ENCODE data around the gene LPCAT1.
A peak's percentile ranks its signal among the peaks of the same experiment; 100 is the strongest.

LPCAT1 gene

DNA sequence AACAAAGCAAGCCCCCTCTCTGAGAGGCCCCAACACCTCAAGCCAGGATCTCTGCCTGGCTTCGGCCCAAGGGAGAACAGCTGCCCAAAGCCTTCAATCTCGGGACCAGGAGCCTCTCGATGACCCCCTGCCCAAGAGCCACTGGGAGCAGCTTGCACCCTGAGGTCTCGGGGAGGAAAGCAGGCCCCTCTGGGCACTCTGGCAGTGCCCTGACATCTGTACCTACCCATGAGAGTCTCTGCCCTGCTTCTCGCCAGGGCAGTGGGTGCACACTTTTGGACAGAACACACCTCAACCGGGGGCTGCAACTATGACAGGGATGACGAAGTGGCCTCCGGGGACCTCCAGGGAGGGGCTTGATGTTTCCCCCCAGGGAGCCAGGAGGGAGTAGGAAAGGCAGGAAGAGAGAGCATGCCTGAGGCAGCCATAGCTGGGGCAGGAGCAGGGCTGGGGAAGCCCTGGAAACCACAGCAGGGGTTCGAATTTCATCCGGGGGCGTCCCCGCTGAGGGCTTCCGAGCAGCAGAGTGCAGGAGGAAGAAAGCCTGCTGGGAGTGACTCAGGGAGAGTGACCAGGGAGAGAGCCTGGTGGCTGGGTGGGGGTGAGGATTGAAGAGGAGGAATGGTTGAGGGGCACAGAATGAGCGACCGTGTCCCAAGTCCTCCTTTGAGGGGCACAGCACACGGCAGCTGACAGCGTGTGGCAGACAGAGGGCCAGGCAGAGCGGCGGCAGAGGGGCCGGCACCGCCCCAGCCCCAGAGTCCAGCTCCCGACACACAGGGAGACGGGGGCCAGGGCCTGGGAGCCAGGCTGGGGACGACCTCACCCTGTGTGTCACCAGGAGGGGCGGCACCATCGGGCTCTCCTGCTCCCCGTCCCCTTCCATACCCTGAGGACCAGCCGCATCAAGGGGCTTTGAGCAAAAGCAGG, 1.8 kb downstream of the LPCAT1 start:
- peak; percentile 17 to 61 for DNase-seq
- no peaks in the 10 kb centered on the region for H3K9me3 ChIP-seq
- no peak overlapping the region for H3K27ac ChIP-seq
- intact Hi-C loops (cut with DNase I; ENCODE audit: low total_unique reads): loop anchor here (10.0 kb wide), 1 partner anchor 113 kb away; no protein-coding TSS in a partner anchor
- peaks cover 0 to 29% (median 22%) of the 10 kb centered on the region in 4 donors for H3K4me1 ChIP-seq
- no peaks in the 10 kb centered on the region for H3K27me3 ChIP-seq
- H3K4me3 ChIP-seq: peak overlapping the region; percentile 65 to 80
- H3K36me3 ChIP-seq: peaks cover 0 to 37% (median 6%) of the 10 kb centered on the region in 3 donors
- no peak for TF ChIP-seq CTCF (IDR thresholded peaks at IDR 0.05)

DNA sequence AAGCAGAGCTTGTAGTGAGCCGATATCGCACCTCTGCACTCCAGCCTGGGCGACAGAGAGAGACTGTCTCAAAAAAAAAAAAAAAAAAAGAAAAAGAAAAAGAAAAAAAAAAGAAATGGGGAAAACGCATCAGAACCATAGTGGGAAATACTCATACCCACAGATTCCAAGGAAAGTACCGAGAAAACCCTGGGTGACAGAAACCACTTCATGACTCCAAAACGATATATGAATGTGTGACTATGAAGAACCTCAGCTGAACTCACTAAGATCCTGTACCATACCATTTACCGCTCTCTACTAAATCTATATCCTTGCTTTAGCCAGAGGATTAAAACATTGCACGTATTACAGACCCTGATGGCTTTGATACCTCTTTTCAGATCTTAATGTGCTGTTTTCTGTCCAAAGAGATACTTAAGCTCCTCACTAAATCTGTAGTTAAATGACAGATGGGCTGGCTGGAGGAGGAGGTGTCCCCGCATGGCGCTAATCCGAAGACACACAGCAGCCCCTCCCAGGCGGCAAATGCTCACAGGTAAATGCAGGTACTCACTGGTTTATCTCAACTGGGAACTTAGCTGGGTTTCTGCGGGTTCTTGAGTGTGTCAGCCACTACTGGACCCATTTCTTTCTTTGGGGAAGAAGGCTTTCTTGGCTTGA, 2.8 kb downstream of the LPCAT1 start:
- Histone ChIP-seq H3K27me3 (no peaks in the 10 kb centered on the region), H3K4me1 (peaks cover 0 to 30% (median 22%) of the 10 kb centered on the region in 4 donors), H3K36me3 (peaks cover 0 to 41% (median 6%) of the 10 kb centered on the region in 3 donors), H3K9me3 (no peaks in the 10 kb centered on the region), H3K27ac (no peak overlapping the region), H3K4me3 (no peak overlapping the region)
- no peak for DNase-seq
- intact Hi-C loops (cut with DNase I; ENCODE audit: low total_unique reads): loop anchor here (10.0 kb wide), 1 partner anchor 114 kb away; no protein-coding TSS in a partner anchor
- TF ChIP-seq CTCF (IDR thresholded peaks at IDR 0.05): no peak

- Histone ChIP-seq H3K4me3 (no peak overlapping the region), H3K27me3 (no peaks in the 10 kb centered on the region), H3K9me3 (no peaks in the 10 kb centered on the region), H3K36me3 (peaks cover 0 to 41% (median 6%) of the 10 kb centered on the region in 3 donors), H3K27ac (no peak overlapping the region), H3K4me1 (peaks cover 0 to 29% (median 22%) of the 10 kb centered on the region in 4 donors)
- intact Hi-C loops (cut with DNase I; ENCODE audit: low total_unique reads): loop anchor here (10.0 kb wide), 2 partner anchors 115 to 175 kb away; partner anchors contain the start of gene CLPTM1L
- DNase-seq: peak; percentile 9 to 49
- no peak for TF ChIP-seq CTCF (IDR thresholded peaks at IDR 0.05)
Observed at GRCh38 chr5:1519631-1520210, 4.0 kb downstream of the LPCAT1 start.

DNA sequence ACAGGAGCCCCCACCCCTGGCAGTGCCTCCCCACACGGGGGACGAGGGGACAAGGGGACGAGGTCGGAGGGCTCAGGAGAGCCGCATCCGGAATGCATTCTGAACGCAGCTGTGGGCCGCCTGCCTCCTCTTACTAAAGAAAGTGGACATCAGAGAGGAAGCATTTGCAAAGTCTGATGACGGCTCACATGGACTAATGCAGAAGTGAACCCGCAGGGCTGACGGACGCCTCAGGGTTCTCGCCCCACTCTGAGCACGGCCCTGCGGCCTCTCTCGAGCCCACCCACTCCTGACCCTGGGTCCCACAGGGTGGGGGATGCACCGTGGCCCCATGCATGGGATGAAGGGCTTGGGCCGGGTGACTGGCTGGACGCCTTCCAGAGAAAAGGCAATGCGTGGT, 5.9 kb downstream of the LPCAT1 start:
- Histone ChIP-seq H3K36me3 (peaks cover 0 to 53% (median 7%) of the 10 kb centered on the region in 3 donors), H3K4me3 (no peak overlapping the region), H3K9me3 (no peaks in the 10 kb centered on the region), H3K27ac (no peak overlapping the region), H3K4me1 (peaks cover 0 to 21% (median 14%) of the 10 kb centered on the region in 4 donors), H3K27me3 (no peaks in the 10 kb centered on the region)
- no peak for TF ChIP-seq CTCF (IDR thresholded peaks at IDR 0.05)
- peak; percentile 8 to 52 for DNase-seq
- intact Hi-C loops (cut with DNase I; ENCODE audit: low total_unique reads): loop anchor here (10.0 kb wide), 1 partner anchor 173 kb away; the partner anchor contains the start of gene CLPTM1L

Data from tibial artery (tissue), 4 donors.